ENCODE results near the gene ASPG. TPM values are rescaled to one million over a fixed set of nuclear protein-coding genes. Genes with fewer than 3 reads are reported as not detected.
A peak's percentile ranks its signal among the peaks of the same experiment; 100 is the strongest.

The ASPG gene
- total and polyA plus RNA-seq, 2 experiments from 2014 or later: 5.9 to 20.3 TPM

DNA sequence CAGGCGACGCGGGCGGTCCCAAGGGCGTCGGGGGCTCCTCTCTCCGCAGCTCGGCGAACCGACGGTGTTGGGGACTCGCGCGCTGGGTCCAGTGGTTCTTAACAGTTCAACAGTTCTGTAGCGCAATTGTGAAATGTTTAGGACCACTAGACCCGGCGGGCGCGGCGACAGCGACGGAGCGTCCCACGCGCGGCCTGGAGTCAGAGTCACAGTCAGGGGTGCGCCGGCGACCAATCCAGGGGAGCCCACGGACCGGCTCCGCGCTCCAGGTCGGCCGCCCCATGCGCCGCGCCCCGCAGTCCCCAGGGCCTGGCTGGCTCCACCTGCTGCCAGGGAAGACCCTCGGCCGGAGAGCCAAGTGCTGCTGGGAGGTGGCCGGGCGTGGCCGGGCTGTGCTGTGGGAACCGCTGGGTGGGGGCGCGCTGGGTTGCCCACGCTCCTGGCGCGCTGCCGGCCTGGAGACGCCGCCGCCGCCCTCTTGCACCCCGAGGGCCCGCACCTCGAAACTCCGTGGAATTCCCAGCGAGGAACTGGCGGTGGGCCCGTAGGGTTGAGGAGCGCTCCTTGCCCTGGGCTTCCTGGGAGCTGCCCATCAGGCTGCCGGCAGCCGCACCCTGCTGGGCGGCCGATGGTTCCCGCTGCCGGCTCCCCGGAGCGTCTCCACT is 32.0 kb downstream of the ASPG start:
- peak overlapping the region; percentile 31 for H2AFZ ChIP-seq
- no peaks in the 10 kb centered on the region for H3K9me2 ChIP-seq (replicated peaks; ENCODE audit: insufficient read depth)
- H3K4me1 ChIP-seq (ENCODE audit: insufficient read depth): peaks cover 15% of the 10 kb centered on the region
- DNase-seq (ENCODE audit: low spot score): no peak
- peak overlapping the region; percentile 13 for H3K4me3 ChIP-seq
- H3K36me3 ChIP-seq (replicated peaks; ENCODE audit: insufficient read depth, low read depth): no peaks in the 10 kb centered on the region
- H4K20me1 ChIP-seq (ENCODE audit: insufficient read depth, poor library complexity, severe bottlenecking): no peaks in the 10 kb centered on the region
- no peaks in the 10 kb centered on the region for H3K79me2 ChIP-seq
- H3K27me3 ChIP-seq: peaks cover 18% of the 10 kb centered on the region
- peak overlapping the region; percentile 43 for H3K27ac ChIP-seq
- TF ChIP-seq EZH2phosphoT487 (IDR thresholded peaks at IDR 0.05; ENCODE audit: low read depth, severe bottlenecking, unreplicated experiment): no peak
- no peak for TF ChIP-seq EZH2 (IDR thresholded peaks at IDR 0.05; ENCODE audit: borderline replicate concordance)
- TF ChIP-seq CTCF (IDR thresholded peaks at IDR 0.05; ENCODE audit: poor library complexity): no peak
- WGBS (ENCODE audit: low lambda C conversion rate, missing lambda C conversion rate): 15% methylated on average over 67 of the region's 71 CpGs
- H3K4me2 ChIP-seq: peak overlapping the region; percentile 94
- H3K9me3 ChIP-seq (ENCODE audit: low read depth): no peaks in the 10 kb centered on the region

- H3K4me3 ChIP-seq: no peak overlapping the region
- no peaks in the 10 kb centered on the region for H3K36me3 ChIP-seq (replicated peaks; ENCODE audit: insufficient read depth, low read depth)
- peaks cover 18% of the 10 kb centered on the region for H3K27me3 ChIP-seq
- H2AFZ ChIP-seq: no peak overlapping the region
- no peak overlapping the region for H3K27ac ChIP-seq
- TF ChIP-seq EZH2phosphoT487 (IDR thresholded peaks at IDR 0.05; ENCODE audit: low read depth, severe bottlenecking, unreplicated experiment) (no peak), EZH2 (IDR thresholded peaks at IDR 0.05; ENCODE audit: borderline replicate concordance) (no peak), CTCF (IDR thresholded peaks at IDR 0.05; ENCODE audit: poor library complexity) (no peak)
- no peaks in the 10 kb centered on the region for H3K79me2 ChIP-seq
- no peaks in the 10 kb centered on the region for H3K9me3 ChIP-seq (ENCODE audit: low read depth)
- H3K4me1 ChIP-seq (ENCODE audit: insufficient read depth): peaks cover 15% of the 10 kb centered on the region
- no peaks in the 10 kb centered on the region for H4K20me1 ChIP-seq (ENCODE audit: insufficient read depth, poor library complexity, severe bottlenecking)
- H3K4me2 ChIP-seq: peak overlapping the region; percentile 94
- no peaks in the 10 kb centered on the region for H3K9me2 ChIP-seq (replicated peaks; ENCODE audit: insufficient read depth)
- WGBS (ENCODE audit: low lambda C conversion rate, missing lambda C conversion rate): 82% methylated on average over 30 of the region's 30 CpGs
- no peak for DNase-seq (ENCODE audit: low spot score)
These were observed 32.7 kb downstream of the ASPG start for GRCh38 chr14:104118006-104118844.

GRCh38 chr14:104119119-104119487 is 33.6 kb downstream of the ASPG start:
- Histone ChIP-seq H3K4me1 (ENCODE audit: insufficient read depth) (peaks cover 15% of the 10 kb centered on the region), H3K27me3 (peaks cover 18% of the 10 kb centered on the region), H2AFZ (no peak overlapping the region), H3K79me2 (no peaks in the 10 kb centered on the region), H3K4me3 (no peak overlapping the region), H3K9me3 (ENCODE audit: low read depth) (no peaks in the 10 kb centered on the region), H4K20me1 (ENCODE audit: insufficient read depth, poor library complexity, severe bottlenecking) (no peaks in the 10 kb centered on the region), H3K9me2 (replicated peaks; ENCODE audit: insufficient read depth) (no peaks in the 10 kb centered on the region), H3K36me3 (replicated peaks; ENCODE audit: insufficient read depth, low read depth) (no peaks in the 10 kb centered on the region), H3K27ac (no peak overlapping the region), H3K4me2 (no peak overlapping the region)
- 90% methylated on average over 3 of the region's 3 CpGs for WGBS (ENCODE audit: low lambda C conversion rate, missing lambda C conversion rate)
- DNase-seq (ENCODE audit: low spot score): no peak
- TF ChIP-seq CTCF (IDR thresholded peaks at IDR 0.05; ENCODE audit: poor library complexity) (no peak), EZH2 (IDR thresholded peaks at IDR 0.05; ENCODE audit: borderline replicate concordance) (no peak), EZH2phosphoT487 (IDR thresholded peaks at IDR 0.05; ENCODE audit: low read depth, severe bottlenecking, unreplicated experiment) (no peak)

Measured in hepatocyte (in vitro differentiated cells).